HPDE6-E6E7 (cell line): ENCODE measurements around the gene CCDC54.

Experiments
- DNase-seq: peaks from one replicate; pipeline ENCODE4 v3.0.0; 2011; ENCODE audit warnings: missing footprints; ENCODE audit errors: extremely low spot score

The CCDC54 gene

GRCh38 chr3:107392549-107393165, 15.4 kb downstream of the CCDC54 start:
- DNase-seq: peak; percentile 40

GRCh38 chr3:107394502-107394901, 17.3 kb downstream of the CCDC54 start:
- DNase-seq: peak; percentile 28

GRCh38 chr3:107395066-107395465, 17.8 kb downstream of the CCDC54 start:
- no peak for DNase-seq

GRCh38 chr3:107401301-107401700, 24.1 kb downstream of the CCDC54 start:
- DNase-seq: no peak

- no peak for DNase-seq
These were observed 25.0 kb downstream of the CCDC54 start for GRCh38 chr3:107402214-107402613.

GRCh38 chr3:107404727-107405469, 27.7 kb downstream of the CCDC54 start:
- DNase-seq: no peak

GRCh38 chr3:107407355-107407754, 30.1 kb downstream of the CCDC54 start:
- DNase-seq: no peak

- no peak for DNase-seq
These were observed 31.3 kb downstream of the CCDC54 start for GRCh38 chr3:107408513-107408912.

GRCh38 chr3:107409365-107409764, 32.1 kb downstream of the CCDC54 start:
- no peak for DNase-seq

GRCh38 chr3:107410606-107411005, 33.4 kb downstream of the CCDC54 start:
- no peak for DNase-seq

GRCh38 chr3:107411056-107411455, 33.8 kb downstream of the CCDC54 start:
- no peak for DNase-seq

- DNase-seq: no peak
These were observed 34.5 kb downstream of the CCDC54 start for GRCh38 chr3:107411779-107412178.

GRCh38 chr3:107412376-107412775, 35.1 kb downstream of the CCDC54 start:
- no peak for DNase-seq

GRCh38 chr3:107413264-107413663, 36.0 kb downstream of the CCDC54 start:
- no peak for DNase-seq

- no peak for DNase-seq
These were observed 37.2 kb downstream of the CCDC54 start for GRCh38 chr3:107414325-107414964.

- no peak for DNase-seq
These were observed 38.9 kb downstream of the CCDC54 start for GRCh38 chr3:107416138-107416537.

- no peak for DNase-seq
These were observed 39.6 kb downstream of the CCDC54 start for GRCh38 chr3:107416886-107417285.

- DNase-seq: peak; percentile 15
These were observed 44.0 kb downstream of the CCDC54 start for GRCh38 chr3:107421170-107421792.

GRCh38 chr3:107421881-107422280, 44.6 kb downstream of the CCDC54 start:
- DNase-seq: no peak

GRCh38 chr3:107425033-107425432, 47.8 kb downstream of the CCDC54 start:
- no peak for DNase-seq

GRCh38 chr3:107426223-107426622, 49.0 kb downstream of the CCDC54 start:
- no peak for DNase-seq
